Left lung (tissue), 10 donors: ENCODE results near the gene RIMKLA. TPM values are rescaled to one million over a fixed set of nuclear protein-coding genes. Genes with fewer than 3 reads are reported as not detected.

Experiments used
- ATAC-seq: fragments of 200-7000 bp; cut with Tn5 transposase; one replicate; pipeline ENCODE4 v1.9.1; 2020; ENCODE audit warnings: moderate library complexity
- DNase-seq, 4 donors: peaks; one replicate each; pipeline ENCODE4 v3.0.0-alpha.2; 2013 to 2020
- H3K27ac ChIP-seq, 2 donors: fragments of 200-600 bp; sonication (generic) in 1 of 2; one replicate each; pipeline versions ENCODE4 v1.5.0 to v1.8.0; 2020 to 2021
- H3K27me3 ChIP-seq, 2 donors: fragments of 200-600 bp; sonication (generic) in 1 of 2; one replicate each; pipeline versions ENCODE4 v1.5.0 to v1.8.0; 2020 to 2021
- H3K36me3 ChIP-seq, 2 donors: fragments of 200-600 bp; sonication (generic) in 1 of 2; one replicate each; pipeline versions ENCODE4 v1.5.0 to v1.8.0; 2020 to 2021
- H3K4me1 ChIP-seq, 2 donors: fragments of 200-600 bp; one replicate each; pipeline ENCODE4 v1.8.0; 2021
- H3K4me3 ChIP-seq, 2 donors: fragments of 200-600 bp; sonication (generic) in 1 of 2; one replicate each; pipeline versions ENCODE4 v1.5.0 to v1.8.0; 2020 to 2021; ENCODE audit warnings: mild to moderate bottlenecking in 1 of 2
- H3K9me3 ChIP-seq, 2 donors: fragments of 200-600 bp; sonication (generic) in 1 of 2; one replicate each; pipeline versions ENCODE4 v1.5.0 to v1.8.0; 2020 to 2021
- CTCF ChIP-seq, 2 donors: fragments of 200-600 bp; sonication (generic) in 1 of 2; IDR thresholded peaks; one replicate each; pipeline versions ENCODE4 v1.5.0 to v1.8.0; 2021; ENCODE audit warnings: antibody characterized with exemption in 2 of 2
- intact Hi-C, 2 donors: fragments of 100-400 bp; cut with DNase I; formaldehyde crosslinking; loops; one replicate each; pipeline versions ENCODE4 v1.11.2 to v1.14.2; 2022
- polyA plus RNA-seq, 6 donors: library from polyadenylated mRNA; unstranded; fragments of 120-200 nt; gene quantifications; one replicate each; pipeline ENCODE4 v1.2.1, GENCODE V29; 2013; ENCODE audit not compliant: insufficient read length in 6 of 6
- total RNA-seq, 2 donors: library from RNA; stranded (reverse); fragmentation: NEBNext Ultra II Directional; extraction: Animal tissue kit (Norgen Biotek cat#: 25700); gene quantifications; one replicate each; pipeline ENCODE4 v1.2.1, GENCODE V29; 2021
- donor health status: DM: no; HTN: yes; CAD: no.
- donor health status: DM: no; HTN: no; CAD: no.

Gene RIMKLA
- total and polyA plus RNA-seq, 8 donors: 0.40 to 11.4 (median 0.78) TPM

GRCh38 chr1:42340093-42340492 is 40.5 kb upstream of the RIMKLA start:
- no peak for TF ChIP-seq CTCF (IDR thresholded peaks at IDR 0.05)
- no peaks in the 10 kb centered on the region for H3K9me3 ChIP-seq
- intact Hi-C loops: no loop called here
- H3K27ac ChIP-seq: peak overlapping the region in 1 of 2 donors; percentile 35
- H3K36me3 ChIP-seq: no peaks in the 10 kb centered on the region
- no peaks in the 10 kb centered on the region for H3K27me3 ChIP-seq
- ATAC-seq (peak; percentile 68), DNase-seq (peak in 1 of 4 donors; percentile 26)
- no peak overlapping the region for H3K4me3 ChIP-seq
- peaks cover 11 to 12% of the 10 kb centered on the region in 2 donors for H3K4me1 ChIP-seq

GRCh38 chr1:42340901-42341300 is 39.7 kb upstream of the RIMKLA start:
- no peaks in the 10 kb centered on the region for H3K36me3 ChIP-seq
- intact Hi-C loops: no loop called here
- peak overlapping the region in 1 of 2 donors; percentile 35 for H3K27ac ChIP-seq
- no peaks in the 10 kb centered on the region for H3K27me3 ChIP-seq
- no peak overlapping the region for H3K4me3 ChIP-seq
- H3K9me3 ChIP-seq: no peaks in the 10 kb centered on the region
- ATAC-seq (no peak), DNase-seq (no peak)
- no peak for TF ChIP-seq CTCF (IDR thresholded peaks at IDR 0.05)
- peaks cover 9 to 11% of the 10 kb centered on the region in 2 donors for H3K4me1 ChIP-seq

- TF ChIP-seq CTCF (IDR thresholded peaks at IDR 0.05): no peak
- Histone ChIP-seq H3K27me3 (no peaks in the 10 kb centered on the region), H3K4me3 (no peak overlapping the region), H3K27ac (no peak overlapping the region), H3K36me3 (no peaks in the 10 kb centered on the region), H3K9me3 (no peaks in the 10 kb centered on the region), H3K4me1 (peaks cover 0 to 11% of the 10 kb centered on the region in 2 donors)
- ATAC-seq: no peak
- DNase-seq: no peak
- intact Hi-C loops: no loop called here
Measured at GRCh38 chr1:42343049-42343448, 37.5 kb upstream of the RIMKLA start.

- Histone ChIP-seq H3K36me3 (no peaks in the 10 kb centered on the region), H3K4me3 (no peak overlapping the region), H3K4me1 (no peaks in the 10 kb centered on the region), H3K9me3 (no peaks in the 10 kb centered on the region), H3K27me3 (peaks cover 0 to 7% of the 10 kb centered on the region in 2 donors), H3K27ac (no peak overlapping the region)
- TF ChIP-seq CTCF (IDR thresholded peaks at IDR 0.05): no peak
- no peak for ATAC-seq
- no peak for DNase-seq
- intact Hi-C loops: no loop called here
Measured at GRCh38 chr1:42348498-42348897, 32.1 kb upstream of the RIMKLA start.

- Histone ChIP-seq H3K9me3 (no peaks in the 10 kb centered on the region), H3K27ac (no peak overlapping the region), H3K4me3 (no peak overlapping the region), H3K4me1 (no peaks in the 10 kb centered on the region), H3K36me3 (no peaks in the 10 kb centered on the region), H3K27me3 (peaks cover 0 to 7% of the 10 kb centered on the region in 2 donors)
- DNase-seq: no peak
- ATAC-seq: no peak
- intact Hi-C loops: no loop called here
- TF ChIP-seq CTCF (IDR thresholded peaks at IDR 0.05): no peak
Measured at GRCh38 chr1:42350086-42350485, 30.5 kb upstream of the RIMKLA start.
